T-helper 1 cell treated with Interleukin-12 subunit alpha and Interleukin-12 subunit beta and Interleukin-4 antibody, amounts not matched to agents 30 μg/mL and 1 μg/mL, for 36 hours (primary cell): Measurements from ENCODE around the gene MATCAP1.

ENCODE experiments used
- H3K27ac Mint-ChIP-seq: one replicate; pipeline ENCODE4 v1.8.0; 2021; ENCODE audit warnings: mild to moderate bottlenecking, mixed read lengths
- H3K27me3 Mint-ChIP-seq: one replicate; pipeline ENCODE4 v1.8.0; 2021; ENCODE audit warnings: low read depth, mixed read lengths
- H3K36me3 Mint-ChIP-seq: one replicate; pipeline ENCODE4 v1.8.0; 2021; ENCODE audit warnings: low read depth, mixed read lengths
- H3K4me1 Mint-ChIP-seq: one replicate; pipeline ENCODE4 v1.8.0; 2021; ENCODE audit warnings: low read depth, mixed read lengths
- H3K4me3 Mint-ChIP-seq: one replicate; pipeline ENCODE4 v1.8.0; 2021; ENCODE audit warnings: mild to moderate bottlenecking, moderate library complexity, mixed read lengths
- H3K9me3 Mint-ChIP-seq: one replicate; pipeline ENCODE4 v1.8.0; 2021; ENCODE audit warnings: mixed read lengths

The MATCAP1 gene

GRCh38 chr16:67213197-67214019, 29.6 kb upstream of the MATCAP1 start:
- Mint-ChIP-seq H3K4me1 (peaks cover 16% of the 10 kb centered on the region), H3K36me3 (no peaks in the 10 kb centered on the region), H3K9me3 (no peaks in the 10 kb centered on the region), H3K27me3 (no peaks in the 10 kb centered on the region), H3K27ac (no peak overlapping the region), H3K4me3 (no peak overlapping the region)

DNA sequence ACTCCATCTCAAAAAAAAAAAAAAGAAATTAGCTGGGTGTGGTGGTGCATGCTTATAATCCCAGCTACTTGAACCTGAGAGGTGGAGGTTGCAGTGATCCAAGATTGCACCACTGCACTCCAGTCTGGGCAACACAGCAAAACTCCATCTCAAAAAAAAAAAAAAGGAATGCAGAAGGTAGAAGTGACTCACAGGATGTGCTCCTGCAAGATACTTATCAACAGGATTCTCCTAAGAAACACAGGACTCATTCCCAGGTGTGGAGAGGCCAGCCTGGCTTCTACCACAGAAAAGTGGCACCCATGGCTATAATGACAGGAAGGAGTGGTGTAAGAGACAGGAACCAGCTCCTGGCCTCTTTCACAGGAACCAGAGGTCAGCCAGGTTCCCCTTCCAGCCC, 29.0 kb upstream of the MATCAP1 start:
- Mint-ChIP-seq H3K4me3 (no peak overlapping the region), H3K27ac (no peak overlapping the region), H3K4me1 (peaks cover 15% of the 10 kb centered on the region), H3K9me3 (no peaks in the 10 kb centered on the region), H3K36me3 (no peaks in the 10 kb centered on the region), H3K27me3 (no peaks in the 10 kb centered on the region)

DNA sequence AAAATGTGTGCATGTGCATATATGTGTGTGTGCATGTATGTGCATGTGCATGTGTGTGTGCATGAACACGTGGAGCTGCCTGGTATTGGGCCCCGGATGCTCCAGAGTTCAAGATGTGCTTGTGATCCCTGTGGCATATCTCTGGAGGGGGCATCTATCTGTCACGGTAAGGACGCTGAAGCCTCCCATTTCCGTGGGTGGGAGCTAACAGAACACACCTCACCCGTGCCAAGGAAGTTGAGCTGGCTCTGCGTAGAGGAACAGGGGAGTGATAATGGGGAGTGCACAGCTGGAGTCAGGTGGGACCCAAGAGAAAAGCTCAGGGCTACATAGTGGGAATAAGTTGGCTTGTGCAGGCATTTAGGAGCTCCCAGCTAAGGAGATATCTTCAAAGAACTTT, 27.9 kb upstream of the MATCAP1 start:
- Mint-ChIP-seq H3K4me1 (peaks cover 4% of the 10 kb centered on the region), H3K4me3 (no peak overlapping the region), H3K9me3 (no peaks in the 10 kb centered on the region)

DNA sequence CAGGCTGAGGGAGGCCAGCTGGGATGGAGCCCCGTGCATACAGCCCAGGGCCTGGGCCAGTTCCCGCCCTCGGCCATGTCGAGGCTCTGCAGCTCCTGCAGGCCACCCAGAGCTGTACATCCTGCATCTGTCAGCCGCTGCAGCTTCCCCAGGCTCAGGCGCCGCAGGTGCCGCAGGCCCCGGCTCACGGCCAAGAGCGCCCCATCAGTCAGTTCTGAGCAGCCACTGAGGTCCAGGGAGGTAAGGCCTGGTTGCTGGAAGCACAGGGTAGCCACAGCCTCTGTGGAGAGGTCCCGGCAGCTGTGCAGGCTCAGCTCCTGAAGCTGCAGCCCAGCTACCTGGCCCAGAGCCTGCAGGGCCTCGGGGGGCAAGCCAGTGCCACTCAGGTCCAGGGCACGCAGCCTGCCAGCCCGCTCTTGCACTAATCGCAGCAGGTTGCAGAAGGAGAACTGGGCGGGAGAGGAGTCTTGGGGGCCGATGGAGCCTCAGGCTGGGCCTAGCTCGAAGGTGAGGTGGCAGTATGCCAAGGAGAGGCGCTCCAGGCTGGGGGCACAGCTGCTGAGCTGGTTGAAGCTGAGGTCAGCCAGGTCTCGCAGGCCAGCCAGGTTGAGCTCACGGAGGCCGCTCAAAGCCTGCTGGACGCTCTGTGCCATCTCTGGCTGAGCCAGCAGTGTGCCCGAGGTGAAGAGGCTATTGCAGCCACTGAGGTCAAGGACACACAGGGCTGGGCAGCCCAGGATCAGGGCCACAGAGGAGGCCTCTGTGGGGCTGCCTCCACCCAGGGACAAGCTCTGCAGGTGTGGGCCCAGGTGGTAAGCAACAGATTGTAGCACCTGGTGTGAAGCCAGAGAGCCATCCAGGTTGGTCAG, 26.5 kb upstream of the MATCAP1 start:
- no peak overlapping the region for H3K4me3 Mint-ChIP-seq
- H3K4me1 Mint-ChIP-seq = no peaks in the 10 kb centered on the region
- no peaks in the 10 kb centered on the region for H3K9me3 Mint-ChIP-seq
- peaks cover 3% of the 10 kb centered on the region for H3K36me3 Mint-ChIP-seq
- H3K27me3 Mint-ChIP-seq = no peaks in the 10 kb centered on the region
- H3K27ac Mint-ChIP-seq = no peak overlapping the region

More for the DNA sequence above, 27.9 kb upstream of the MATCAP1 start:
- H3K27me3 Mint-ChIP-seq = no peaks in the 10 kb centered on the region
- H3K36me3 Mint-ChIP-seq = peaks cover 3% of the 10 kb centered on the region
- no peak overlapping the region for H3K27ac Mint-ChIP-seq

GRCh38 chr16:67209565-67209964, 25.8 kb upstream of the MATCAP1 start:
- H3K9me3 Mint-ChIP-seq = no peaks in the 10 kb centered on the region
- no peaks in the 10 kb centered on the region for H3K4me1 Mint-ChIP-seq
- H3K27me3 Mint-ChIP-seq = no peaks in the 10 kb centered on the region
- no peak overlapping the region for H3K27ac Mint-ChIP-seq
- no peak overlapping the region for H3K4me3 Mint-ChIP-seq
- peaks cover 3% of the 10 kb centered on the region for H3K36me3 Mint-ChIP-seq

- Mint-ChIP-seq H3K36me3 (peaks cover 3% of the 10 kb centered on the region), H3K27me3 (no peaks in the 10 kb centered on the region), H3K4me1 (no peaks in the 10 kb centered on the region), H3K4me3 (no peak overlapping the region), H3K9me3 (no peaks in the 10 kb centered on the region), H3K27ac (no peak overlapping the region)
Measured at GRCh38 chr16:67208154-67208896, 24.6 kb upstream of the MATCAP1 start.

DNA sequence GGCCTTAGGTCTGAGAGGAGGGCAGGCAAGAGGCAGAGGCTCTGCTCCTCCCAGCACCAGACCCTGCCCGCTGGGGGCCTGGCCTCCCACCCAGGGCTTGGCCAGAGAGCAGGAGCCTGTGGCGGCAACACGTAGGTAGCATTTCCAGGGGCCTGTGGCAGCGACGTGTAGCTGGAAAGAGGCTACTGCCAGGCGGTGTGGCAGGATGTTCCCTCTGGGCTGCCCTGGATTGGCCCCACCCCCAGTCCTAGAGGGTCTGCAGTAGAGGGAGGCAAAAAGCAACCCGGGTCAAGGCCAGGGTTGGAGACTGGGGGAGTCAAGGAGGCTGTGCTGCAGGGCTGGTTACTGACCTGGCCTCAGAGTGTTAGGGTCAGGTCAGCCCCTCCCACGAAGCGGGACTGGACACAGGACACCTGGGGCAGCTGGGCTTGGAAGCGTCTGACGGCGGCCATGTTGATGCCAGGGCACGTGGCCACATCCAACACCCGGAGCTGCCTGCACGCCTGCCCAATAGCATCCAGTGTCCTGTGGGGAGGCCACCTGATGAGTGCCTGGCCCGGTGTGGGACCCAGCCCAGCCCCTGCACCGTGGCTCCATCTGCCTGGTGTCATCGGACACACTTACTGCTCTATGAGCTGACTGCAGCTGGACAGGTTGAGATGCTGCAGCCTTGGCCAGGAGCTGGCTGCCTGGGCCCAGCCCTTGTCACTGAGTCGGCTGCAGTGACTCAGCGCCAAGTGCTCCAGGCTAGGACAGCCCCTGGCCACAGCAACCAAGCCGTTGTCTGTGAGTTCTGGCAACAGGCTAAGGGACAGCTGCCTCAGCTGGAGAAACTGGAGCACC, 23.7 kb upstream of the MATCAP1 start:
- H3K9me3 Mint-ChIP-seq = no peaks in the 10 kb centered on the region
- no peak overlapping the region for H3K4me3 Mint-ChIP-seq
- no peaks in the 10 kb centered on the region for H3K4me1 Mint-ChIP-seq
- H3K27ac Mint-ChIP-seq = no peak overlapping the region
- no peaks in the 10 kb centered on the region for H3K27me3 Mint-ChIP-seq
- peaks cover 3% of the 10 kb centered on the region for H3K36me3 Mint-ChIP-seq

GRCh38 chr16:67206838-67207248, 23.1 kb upstream of the MATCAP1 start:
- no peaks in the 10 kb centered on the region for H3K27me3 Mint-ChIP-seq
- no peaks in the 10 kb centered on the region for H3K9me3 Mint-ChIP-seq
- no peak overlapping the region for H3K27ac Mint-ChIP-seq
- H3K4me3 Mint-ChIP-seq = no peak overlapping the region
- H3K4me1 Mint-ChIP-seq = no peaks in the 10 kb centered on the region
- peaks cover 3% of the 10 kb centered on the region for H3K36me3 Mint-ChIP-seq

DNA sequence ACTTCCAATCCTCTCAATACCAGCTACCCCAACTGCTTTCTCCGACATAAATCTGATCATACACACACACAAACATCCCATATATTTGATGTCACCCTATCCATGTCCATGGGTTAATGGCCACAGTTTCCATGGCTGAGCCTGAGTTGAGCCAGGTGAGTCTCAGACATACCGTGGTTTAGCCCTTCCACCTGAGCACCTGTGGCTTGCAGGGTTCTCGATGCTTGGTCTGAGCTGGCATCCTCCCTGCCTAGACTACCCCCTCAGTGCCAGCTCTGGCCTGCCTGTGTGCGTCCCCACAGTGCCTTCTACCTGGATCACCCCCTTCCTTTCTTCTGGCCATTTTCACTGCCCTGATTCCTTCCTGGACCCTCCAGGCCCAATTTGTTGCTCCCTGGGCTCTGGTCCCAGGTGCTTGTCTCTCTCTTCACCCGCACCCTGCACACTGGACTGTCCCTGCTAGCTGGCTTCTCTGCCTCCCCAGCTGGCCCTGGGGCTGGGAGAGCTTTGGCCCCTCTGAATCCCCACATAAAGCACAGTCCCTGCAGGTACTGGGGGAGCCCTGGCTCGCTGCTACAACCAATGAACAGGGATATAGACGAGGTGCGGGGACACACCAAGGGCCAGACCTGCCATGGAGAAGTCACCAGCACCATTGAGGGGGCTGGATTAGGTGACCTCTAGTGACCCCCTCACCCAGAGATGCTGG, 22.5 kb upstream of the MATCAP1 start:
- Mint-ChIP-seq H3K36me3 (peaks cover 3% of the 10 kb centered on the region), H3K27me3 (no peaks in the 10 kb centered on the region), H3K4me1 (no peaks in the 10 kb centered on the region), H3K4me3 (no peak overlapping the region), H3K27ac (no peak overlapping the region), H3K9me3 (no peaks in the 10 kb centered on the region)

GRCh38 chr16:67204076-67204475, 20.3 kb upstream of the MATCAP1 start:
- Mint-ChIP-seq H3K9me3 (no peaks in the 10 kb centered on the region), H3K27me3 (no peaks in the 10 kb centered on the region), H3K36me3 (peaks cover 5% of the 10 kb centered on the region), H3K4me3 (no peak overlapping the region), H3K27ac (no peak overlapping the region), H3K4me1 (no peaks in the 10 kb centered on the region)

DNA sequence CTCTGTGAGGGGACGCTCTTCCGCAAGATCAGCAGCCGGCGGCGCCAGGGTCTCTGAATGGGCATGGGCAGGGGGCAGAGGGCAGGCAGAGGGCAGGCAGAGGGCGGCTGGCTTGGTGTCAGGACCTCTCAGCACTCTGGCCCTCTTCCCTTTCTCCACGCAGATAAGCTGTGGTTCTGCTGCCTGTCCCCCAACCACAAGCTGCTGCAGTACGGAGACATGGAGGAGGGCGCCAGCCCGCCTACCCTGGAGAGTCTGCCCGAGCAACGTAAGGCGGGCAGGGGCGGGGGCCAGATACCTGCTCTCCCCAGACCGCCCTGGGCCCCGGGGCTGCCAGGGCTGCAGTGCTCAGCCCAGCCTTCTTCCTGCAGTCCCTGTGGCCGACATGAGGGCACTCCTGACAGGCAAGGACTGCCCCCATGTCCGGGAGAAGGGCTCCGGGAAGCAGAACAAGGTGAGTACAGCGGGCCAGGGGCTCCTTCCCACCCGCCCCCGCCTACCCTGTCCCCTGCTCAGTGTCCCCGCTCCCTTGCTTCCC, 19.3 kb upstream of the MATCAP1 start:
- H3K9me3 Mint-ChIP-seq = no peaks in the 10 kb centered on the region
- H3K4me3 Mint-ChIP-seq = no peak overlapping the region
- no peaks in the 10 kb centered on the region for H3K4me1 Mint-ChIP-seq
- no peaks in the 10 kb centered on the region for H3K27me3 Mint-ChIP-seq
- no peak overlapping the region for H3K27ac Mint-ChIP-seq
- H3K36me3 Mint-ChIP-seq = peaks cover 10% of the 10 kb centered on the region

- Mint-ChIP-seq H3K27ac (no peak overlapping the region), H3K4me3 (no peak overlapping the region), H3K36me3 (peaks cover 10% of the 10 kb centered on the region), H3K27me3 (no peaks in the 10 kb centered on the region), H3K4me1 (no peaks in the 10 kb centered on the region), H3K9me3 (no peaks in the 10 kb centered on the region)
Measured at GRCh38 chr16:67202426-67202825, 18.7 kb upstream of the MATCAP1 start.
